ENCODE data around the gene IGF2R.

- TF ChIP-seq CTCF (IDR thresholded peaks at IDR 0.05) (no peak), EZH2 (IDR thresholded peaks at IDR 0.05; ENCODE audit: borderline replicate concordance, insufficient read depth, low read depth, low read length, poor library complexity, severe bottlenecking) (no peak)
Observed at GRCh38 chr6:159946912-159947311, 22.0 kb upstream of the IGF2R start.
